GM18951 (cell line): ENCODE measurements around the gene PRDM16.
"Not testable (repeated sequence)": the region's sequence is repeated elsewhere in the genome, so short reads cannot be mapped to it uniquely, and the experiment has no call there.

Experiments
- POLR2A ChIP-seq: IDR thresholded peaks from 4 replicates; pipeline ENCODE4 v1.6.1; 2011; ENCODE audit warnings: mild to moderate bottlenecking; ENCODE audit not compliant: insufficient read length, insufficient read depth; ENCODE audit errors: extremely low read depth
- in situ Hi-C: fragments of 300-500 bp; cut with MboI; formaldehyde crosslinking; loops from one replicate; pipeline ENCODE4 v1.12.0; 2022; ENCODE audit warnings: low sequenced_read_pairs, mixed read lengths, inconsistent platforms; ENCODE audit not compliant: unreplicated experiment

PRDM16 gene

GRCh38 chr1:3284691-3285090 is 215.7 kb downstream of the PRDM16 start:
- in situ Hi-C loops = no loop called here
- TF ChIP-seq POLR2A = no peak

GRCh38 chr1:3285106-3285740 is 216.2 kb downstream of the PRDM16 start:
- in situ Hi-C loops = no loop called here

GRCh38 chr1:3287095-3287494 is 218.1 kb downstream of the PRDM16 start:
- in situ Hi-C loops = not testable (repeated sequence)

More at GRCh38 chr1:3285106-3285740, 216.2 kb downstream of the PRDM16 start:
- TF ChIP-seq POLR2A = no peak

- in situ Hi-C loops = no loop called here
- no peak for TF ChIP-seq POLR2A
These were observed 218.7 kb downstream of the PRDM16 start for GRCh38 chr1:3287656-3288160.

- TF ChIP-seq POLR2A = no peak
- in situ Hi-C loops = no loop called here
These were observed 220.5 kb downstream of the PRDM16 start for GRCh38 chr1:3289502-3289901.

GRCh38 chr1:3290438-3290837 is 221.4 kb downstream of the PRDM16 start:
- no peak for TF ChIP-seq POLR2A
- in situ Hi-C loops = no loop called here

- in situ Hi-C loops = no loop called here
- no peak for TF ChIP-seq POLR2A
These were observed 221.9 kb downstream of the PRDM16 start for GRCh38 chr1:3290915-3291314.

- in situ Hi-C loops = no loop called here
- TF ChIP-seq POLR2A = no peak
These were observed 223.2 kb downstream of the PRDM16 start for GRCh38 chr1:3292051-3292722.

- no peak for TF ChIP-seq POLR2A
- in situ Hi-C loops = no loop called here
These were observed 224.0 kb downstream of the PRDM16 start for GRCh38 chr1:3292868-3293562.

GRCh38 chr1:3293563-3294080 is 224.6 kb downstream of the PRDM16 start:
- no peak for TF ChIP-seq POLR2A
- in situ Hi-C loops = no loop called here

GRCh38 chr1:3294450-3294849 is 225.4 kb downstream of the PRDM16 start:
- TF ChIP-seq POLR2A = no peak
- in situ Hi-C loops = no loop called here

- no peak for TF ChIP-seq POLR2A
- in situ Hi-C loops = no loop called here
These were observed 226.8 kb downstream of the PRDM16 start for GRCh38 chr1:3295846-3296245.

- TF ChIP-seq POLR2A = no peak
- in situ Hi-C loops = no loop called here
These were observed 227.3 kb downstream of the PRDM16 start for GRCh38 chr1:3296326-3296725.
